Loucy (cell line): ENCODE results near the gene PLA2G15.

Source experiments
- H2AFZ ChIP-seq: fragments of 200-600 bp; sonication (generic); 2 replicates; pipeline ENCODE4 v1.6.0; 2016; ENCODE audit warnings: antibody characterized with exemption, mild to moderate bottlenecking, low read length, moderate library complexity
- H3F3A ChIP-seq: fragments of 200-600 bp; 2 replicates; pipeline ENCODE4 v1.6.0; 2016; ENCODE audit warnings: antibody characterized with exemption, low read depth, mild to moderate bottlenecking
- H3K27me3 ChIP-seq: fragments of 200-600 bp; sonication (generic); 2 replicates; pipeline ENCODE4 v1.6.1; 2014; ENCODE audit warnings: low read length, mild to moderate bottlenecking; ENCODE audit not compliant: insufficient read depth, poor library complexity, severe bottlenecking
- H3K36me3 ChIP-seq: fragments of 200-600 bp; sonication (generic); 2 replicates; pipeline ENCODE4 v1.6.1; 2016; ENCODE audit warnings: low read length; ENCODE audit not compliant: insufficient read depth
- H3K4me1 ChIP-seq: fragments of 200-600 bp; sonication (generic); 2 replicates; pipeline ENCODE4 v1.5.1; 2014; ENCODE audit warnings: low read length, mild to moderate bottlenecking; ENCODE audit not compliant: insufficient read depth, poor library complexity, severe bottlenecking
- H3K4me2 ChIP-seq: fragments of 200-600 bp; sonication (generic); 2 replicates; pipeline ENCODE4 v1.6.0; 2014; ENCODE audit warnings: antibody characterized with exemption, low read length, low read depth, mild to moderate bottlenecking; ENCODE audit not compliant: poor library complexity, severe bottlenecking
- H3K4me3 ChIP-seq: fragments of 200-600 bp; sonication (generic); 2 replicates; pipeline ENCODE4 v1.5.1; 2014; ENCODE audit warnings: low read length, mild to moderate bottlenecking, mixed read lengths; ENCODE audit not compliant: poor library complexity, severe bottlenecking
- H3K79me2 ChIP-seq: fragments of 200-600 bp; sonication (generic); 2 replicates; pipeline ENCODE4 v1.6.1; 2014; ENCODE audit warnings: low read length; ENCODE audit not compliant: insufficient read depth
- H3K9ac ChIP-seq: fragments of 200-600 bp; sonication (generic); 2 replicates; pipeline ENCODE4 v1.6.0; 2014; ENCODE audit warnings: mild to moderate bottlenecking, low read depth, low read length, moderate library complexity; ENCODE audit not compliant: poor library complexity, severe bottlenecking
- H3K9me2 ChIP-seq: fragments of 200-600 bp; sonication (generic); replicated peaks from 2 replicates; pipeline ENCODE4 v1.6.1; 2016; ENCODE audit warnings: low read depth, low read length, mixed read lengths
- H3K9me3 ChIP-seq: fragments of 200-600 bp; sonication (generic); 2 replicates; pipeline ENCODE4 v1.6.1; 2014; ENCODE audit warnings: mild to moderate bottlenecking, antibody characterized with exemption, low read length, low read depth; ENCODE audit not compliant: insufficient read depth
- H4K20me1 ChIP-seq: fragments of 200-600 bp; sonication (generic); 2 replicates; pipeline ENCODE4 v1.6.0; 2014; ENCODE audit warnings: antibody characterized with exemption, low read length, mild to moderate bottlenecking; ENCODE audit not compliant: insufficient read depth, poor library complexity, severe bottlenecking
- EZH2phosphoT487 ChIP-seq: fragments of 200-600 bp; IDR thresholded peaks from 2 replicates; pipeline ENCODE4 v1.6.1; 2018; ENCODE audit warnings: antibody characterized with exemption, mild to moderate bottlenecking, moderate library complexity, borderline replicate concordance
- TF ChIP-seq, protein P1 (sequence below): fragments of 200-600 bp; sonication (generic); conservative IDR thresholded peaks from 2 replicates; pipeline ENCODE4 v1.5.1; 2014; ENCODE audit warnings: mild to moderate bottlenecking, antibody characterized with exemption, low read length

Gene PLA2G15

DNA sequence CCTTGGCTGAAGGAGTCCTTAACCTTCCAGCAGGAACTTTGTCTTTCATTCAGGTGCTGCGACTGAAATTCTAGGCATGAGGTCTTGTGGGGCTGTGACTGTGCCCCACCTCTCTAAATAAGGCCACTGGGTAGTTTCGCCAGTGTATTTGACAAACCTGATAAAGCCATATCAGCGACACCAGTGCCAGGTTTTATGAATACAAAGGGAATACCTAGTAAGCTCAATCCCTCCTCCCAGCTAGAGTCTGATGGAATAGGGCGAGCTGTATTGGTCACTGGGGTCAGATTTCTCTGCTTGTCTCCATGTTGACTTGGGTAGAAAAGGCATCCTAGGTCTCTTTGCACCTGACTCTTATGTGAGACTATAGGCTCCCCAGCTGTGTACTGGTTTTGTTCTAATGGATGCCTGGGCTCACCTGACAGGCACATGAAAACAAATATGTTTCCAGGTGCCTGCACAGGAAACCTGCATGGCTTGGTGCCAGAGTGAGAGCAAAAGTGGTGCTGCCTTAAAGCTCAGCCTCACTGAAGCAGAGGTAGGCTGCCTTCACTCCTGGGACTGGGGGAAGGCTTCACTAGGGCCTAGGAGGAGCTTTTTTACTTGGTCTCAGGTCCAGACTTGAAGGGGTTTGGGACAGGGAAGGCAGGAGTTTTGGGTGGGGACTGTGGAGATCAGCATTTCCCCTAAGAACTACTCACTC, 27.5 kb downstream of the PLA2G15 start:
- peak overlapping the region; percentile 1 for H3K9ac ChIP-seq
- H3K9me2 ChIP-seq = no peaks in the 10 kb centered on the region
- peaks cover 49% of the 10 kb centered on the region for H3K4me1 ChIP-seq
- H3F3A ChIP-seq = 0 out of 2 replicates have a peak, but pooled peaks cover 2% of the 10 kb centered on the region
- H3K79me2 ChIP-seq = peaks cover 84% of the 10 kb centered on the region
- no peaks in the 10 kb centered on the region for H3K9me3 ChIP-seq
- H3K36me3 ChIP-seq = peaks cover 15% of the 10 kb centered on the region; the same call in 1 of the 2 replicates
- H3K4me3 ChIP-seq = no peak overlapping the region
- no peaks in the 10 kb centered on the region for H3K27me3 ChIP-seq
- peaks cover 23% of the 10 kb centered on the region for H4K20me1 ChIP-seq
- TF ChIP-seq, protein P1, sequence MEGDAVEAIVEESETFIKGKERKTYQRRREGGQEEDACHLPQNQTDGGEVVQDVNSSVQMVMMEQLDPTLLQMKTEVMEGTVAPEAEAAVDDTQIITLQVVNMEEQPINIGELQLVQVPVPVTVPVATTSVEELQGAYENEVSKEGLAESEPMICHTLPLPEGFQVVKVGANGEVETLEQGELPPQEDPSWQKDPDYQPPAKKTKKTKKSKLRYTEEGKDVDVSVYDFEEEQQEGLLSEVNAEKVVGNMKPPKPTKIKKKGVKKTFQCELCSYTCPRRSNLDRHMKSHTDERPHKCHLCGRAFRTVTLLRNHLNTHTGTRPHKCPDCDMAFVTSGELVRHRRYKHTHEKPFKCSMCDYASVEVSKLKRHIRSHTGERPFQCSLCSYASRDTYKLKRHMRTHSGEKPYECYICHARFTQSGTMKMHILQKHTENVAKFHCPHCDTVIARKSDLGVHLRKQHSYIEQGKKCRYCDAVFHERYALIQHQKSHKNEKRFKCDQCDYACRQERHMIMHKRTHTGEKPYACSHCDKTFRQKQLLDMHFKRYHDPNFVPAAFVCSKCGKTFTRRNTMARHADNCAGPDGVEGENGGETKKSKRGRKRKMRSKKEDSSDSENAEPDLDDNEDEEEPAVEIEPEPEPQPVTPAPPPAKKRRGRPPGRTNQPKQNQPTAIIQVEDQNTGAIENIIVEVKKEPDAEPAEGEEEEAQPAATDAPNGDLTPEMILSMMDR = no peak
- no peak for TF ChIP-seq EZH2phosphoT487
- no peak overlapping the region for H2AFZ ChIP-seq
- no peak overlapping the region for H3K4me2 ChIP-seq

DNA sequence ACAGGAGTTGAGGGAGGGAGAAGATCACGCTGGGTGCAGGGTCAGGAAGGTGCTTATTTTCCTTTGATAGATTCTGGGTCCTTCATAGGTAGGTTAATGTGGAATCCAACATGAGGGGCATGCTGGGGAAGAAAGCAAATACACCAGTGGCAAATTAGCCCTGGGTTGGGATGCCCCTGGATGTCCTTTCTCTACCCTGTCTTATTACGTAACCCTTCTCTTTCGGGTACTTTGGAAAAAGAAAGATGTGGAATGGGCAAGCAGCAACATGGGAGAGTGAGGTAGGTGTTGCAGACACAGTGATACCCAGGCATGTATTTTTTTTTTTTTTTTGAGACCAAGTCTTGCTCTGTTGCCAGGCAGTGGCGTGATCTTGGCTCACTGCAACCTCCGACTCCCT, 28.3 kb downstream of the PLA2G15 start:
- H3K4me3 ChIP-seq = no peak overlapping the region
- no peaks in the 10 kb centered on the region for H3K9me3 ChIP-seq
- no peaks in the 10 kb centered on the region for H3K9me2 ChIP-seq
- H4K20me1 ChIP-seq = peaks cover 16% of the 10 kb centered on the region
- H3F3A ChIP-seq = 0 out of 2 replicates have a peak, but pooled peaks cover 2% of the 10 kb centered on the region
- H3K27me3 ChIP-seq = no peaks in the 10 kb centered on the region
- H3K4me2 ChIP-seq = no peak overlapping the region
- peaks cover 42% of the 10 kb centered on the region for H3K4me1 ChIP-seq
- peaks cover 15% of the 10 kb centered on the region; the same call in 1 of the 2 replicates for H3K36me3 ChIP-seq
- no peak for TF ChIP-seq EZH2phosphoT487
- TF ChIP-seq, protein P1 = no peak
- H3K9ac ChIP-seq = no peak overlapping the region
- no peak overlapping the region for H2AFZ ChIP-seq
- H3K79me2 ChIP-seq = peaks cover 76% of the 10 kb centered on the region

DNA sequence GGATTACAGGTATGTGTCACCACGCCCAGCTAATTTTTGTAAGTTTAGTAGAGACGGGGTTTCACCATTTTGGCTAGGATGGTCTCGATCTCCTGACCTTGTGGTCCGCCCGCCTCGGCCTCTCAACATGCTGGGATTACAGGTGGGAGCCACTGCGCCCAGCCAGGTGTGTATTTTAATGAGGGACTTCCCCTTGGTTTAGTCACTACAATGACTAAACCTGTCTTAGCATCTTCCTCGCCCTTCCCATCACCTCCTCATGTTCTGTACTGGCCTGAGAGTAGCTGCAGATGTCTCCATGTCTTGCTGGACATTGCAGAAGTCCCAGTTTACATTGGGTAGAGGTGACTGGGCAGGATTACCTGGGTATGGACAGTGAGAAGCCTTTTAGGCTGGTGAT, 28.7 kb downstream of the PLA2G15 start:
- Histone ChIP-seq H3F3A (0 out of 2 replicates have a peak, but pooled peaks cover 2% of the 10 kb centered on the region), H3K4me3 (no peak overlapping the region), H4K20me1 (peaks cover 14% of the 10 kb centered on the region), H3K9me3 (no peaks in the 10 kb centered on the region), H3K36me3 (peaks cover 15% of the 10 kb centered on the region; the same call in 1 of the 2 replicates), H3K9ac (peak overlapping the region; percentile 68), H2AFZ (no peak overlapping the region), H3K27me3 (no peaks in the 10 kb centered on the region), H3K4me1 (peaks cover 41% of the 10 kb centered on the region), H3K79me2 (peaks cover 72% of the 10 kb centered on the region), H3K4me2 (no peak overlapping the region), H3K9me2 (no peaks in the 10 kb centered on the region)
- TF ChIP-seq, protein P1 = no peak
- TF ChIP-seq EZH2phosphoT487 = no peak
